Measurements from ENCODE around the gene ACR.
"Not testable (repeated sequence)": the region's sequence is repeated elsewhere in the genome, so short reads cannot be mapped to it uniquely, and the experiment has no call there.

Gene ACR

GRCh38 chr22:50732681-50733080 lies 5.3 kb upstream of the ACR start:
- DNase-seq (ENCODE audit: low read depth), result no peak

GRCh38 chr22:50733521-50734342 lies 4.3 kb upstream of the ACR start:
- peak; percentile 8 for DNase-seq (ENCODE audit: low read depth)

- DNase-seq (ENCODE audit: low read depth), result no peak
Measured at GRCh38 chr22:50734343-50734771, 3.6 kb upstream of the ACR start.

DNA sequence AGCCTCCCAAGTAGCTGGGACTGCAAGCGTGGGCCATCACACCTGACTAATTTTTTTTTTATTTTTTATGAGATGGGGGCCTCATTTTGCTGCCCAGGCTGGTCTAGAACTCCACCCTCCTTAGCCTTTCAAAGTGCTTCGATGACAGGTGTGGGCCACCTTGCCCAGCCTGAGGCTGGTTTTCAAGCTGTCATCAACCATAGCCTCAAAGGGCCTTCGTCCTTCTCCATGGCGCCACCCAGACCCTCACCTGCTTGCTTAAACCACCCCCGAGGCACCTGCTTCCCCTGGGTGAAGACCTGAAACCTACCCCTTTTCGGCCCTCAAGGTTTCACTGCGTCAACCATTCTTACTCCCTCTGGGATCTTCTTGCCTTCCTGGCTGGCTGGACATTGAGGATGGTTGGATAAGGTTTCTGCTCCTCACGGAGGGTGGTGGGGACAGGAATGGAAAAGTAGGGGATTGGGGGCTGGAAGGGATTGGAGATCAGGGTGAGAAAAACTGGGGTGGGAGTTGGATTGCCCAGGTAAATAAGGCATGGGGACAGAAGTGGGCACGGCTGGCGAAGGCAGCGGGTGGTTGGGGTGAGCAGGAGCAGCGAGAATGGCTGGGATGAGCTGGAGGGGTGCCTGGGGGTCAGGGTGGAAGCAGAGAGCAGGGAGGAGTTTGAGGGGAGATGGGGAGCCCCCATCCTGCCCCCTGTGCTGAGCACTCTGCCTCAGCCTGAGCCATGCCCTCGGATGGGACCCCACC lies 2.8 kb upstream of the ACR start:
- DNase-seq (ENCODE audit: low read depth), result no peak

GRCh38 chr22:50735739-50736030 lies 2.3 kb upstream of the ACR start:
- no peak for DNase-seq (ENCODE audit: low read depth)

- DNase-seq (ENCODE audit: low read depth), result no peak
Measured at GRCh38 chr22:50738649-50739227, 734 bp downstream of the ACR start.

- DNase-seq (ENCODE audit: low read depth), result no peak
Measured at GRCh38 chr22:50739279-50739691, 1.3 kb downstream of the ACR start.

GRCh38 chr22:50739894-50740293 lies 1.9 kb downstream of the ACR start:
- no peak for DNase-seq (ENCODE audit: low read depth)

DNA sequence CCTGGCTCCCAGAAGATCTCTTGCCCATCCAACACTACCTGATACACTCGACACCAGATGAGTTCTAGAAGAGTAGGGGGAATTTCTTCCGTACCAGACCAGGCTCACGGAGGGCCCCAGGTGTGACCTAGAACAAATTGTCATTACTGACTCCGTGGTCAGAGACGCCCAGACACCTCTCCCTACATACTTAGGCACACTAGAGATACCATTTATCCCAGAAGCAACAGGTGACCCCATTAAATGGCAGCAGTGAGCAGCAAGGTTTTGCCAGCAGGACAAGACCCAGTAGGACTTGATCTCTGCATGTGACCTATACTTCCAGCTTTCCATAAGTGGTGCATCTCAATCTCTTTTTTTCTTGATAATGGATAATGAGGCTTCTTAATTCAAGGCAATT lies 2.7 kb downstream of the ACR start:
- DNase-seq (ENCODE audit: low read depth), result not testable (repeated sequence)

GRCh38 chr22:50744424-50744823 lies 6.4 kb downstream of the ACR start:
- not testable (repeated sequence) for DNase-seq (ENCODE audit: low read depth)

GRCh38 chr22:50747521-50747920 lies 9.5 kb downstream of the ACR start:
- not testable (repeated sequence) for DNase-seq (ENCODE audit: low read depth)

DNA sequence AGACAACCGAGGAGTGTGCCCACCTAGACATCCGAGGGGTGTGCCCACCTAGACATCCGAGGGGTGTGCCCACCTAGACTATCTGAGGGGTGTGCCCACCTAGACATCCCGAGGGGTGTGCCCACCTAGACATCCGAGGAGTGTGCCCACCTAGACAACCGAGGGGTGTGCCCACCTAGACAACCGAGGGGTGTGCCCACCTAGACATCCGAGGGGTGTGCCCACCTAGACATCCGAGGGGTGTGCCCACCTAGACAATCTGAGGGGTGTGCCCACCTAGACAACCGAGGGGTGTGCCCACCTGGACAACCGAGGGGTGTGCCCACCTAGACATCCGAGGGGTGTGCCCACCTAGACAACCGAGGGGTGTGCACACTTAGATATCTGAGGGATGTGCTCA lies 10.6 kb downstream of the ACR start:
- DNase-seq (ENCODE audit: low read depth), result not testable (repeated sequence)

DNA sequence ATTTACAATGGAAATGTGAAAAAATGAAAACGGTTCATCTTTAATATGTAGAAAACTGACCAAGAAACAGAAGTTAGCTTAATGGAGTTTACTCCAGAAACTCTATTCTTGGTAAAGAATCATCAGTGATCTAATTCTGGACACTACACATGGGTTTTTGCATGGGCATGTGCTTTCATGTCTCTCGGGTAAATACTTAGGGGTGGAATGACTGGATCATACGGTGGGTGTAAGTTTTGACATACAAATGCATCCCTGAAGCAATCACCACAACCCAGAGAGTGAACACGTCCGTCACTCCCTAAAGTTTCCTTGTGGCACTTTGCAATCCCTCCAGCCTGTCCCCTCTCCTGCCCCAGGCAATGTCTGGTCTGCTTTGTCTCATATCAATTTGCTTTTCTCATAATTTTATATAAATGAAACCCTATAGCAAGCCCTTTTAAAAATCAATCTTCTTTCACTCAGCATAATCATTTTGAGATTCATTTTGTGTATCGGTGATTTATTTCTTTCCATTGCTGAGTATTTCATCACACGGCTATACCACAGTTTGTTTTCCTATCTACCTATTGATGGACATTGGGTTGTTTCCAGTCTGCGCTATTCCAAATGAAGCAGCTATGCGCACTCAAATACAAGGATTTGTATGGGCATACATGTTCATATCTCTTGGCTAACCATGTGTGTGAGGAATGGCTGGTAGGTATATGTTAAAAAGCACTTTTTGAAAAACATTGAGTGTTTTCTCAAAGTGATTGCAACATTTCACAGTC lies 11.5 kb downstream of the ACR start:
- DNase-seq (ENCODE audit: low read depth), result not testable (repeated sequence)

DNA sequence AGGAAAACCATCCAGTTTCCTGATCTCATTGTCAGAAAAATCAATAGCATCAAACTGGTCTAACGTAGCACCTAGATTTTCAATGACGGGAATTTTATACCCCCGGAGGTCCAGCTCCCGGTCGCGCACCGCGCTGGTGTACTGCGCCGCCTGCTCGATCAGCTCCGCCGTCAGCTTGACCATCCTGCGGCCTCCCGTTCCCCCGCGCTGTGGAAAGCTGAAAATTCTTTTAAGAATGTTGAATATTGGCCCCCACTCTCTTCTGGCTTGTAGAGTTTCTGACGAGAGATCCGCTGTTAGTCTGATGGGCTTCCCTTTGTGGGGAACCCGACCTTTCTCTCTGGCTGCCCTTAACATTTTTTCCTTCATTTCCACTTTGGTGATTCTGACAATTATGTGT lies 17.2 kb downstream of the ACR start:
- DNase-seq (ENCODE audit: low read depth), result not testable (repeated sequence)

DNA sequence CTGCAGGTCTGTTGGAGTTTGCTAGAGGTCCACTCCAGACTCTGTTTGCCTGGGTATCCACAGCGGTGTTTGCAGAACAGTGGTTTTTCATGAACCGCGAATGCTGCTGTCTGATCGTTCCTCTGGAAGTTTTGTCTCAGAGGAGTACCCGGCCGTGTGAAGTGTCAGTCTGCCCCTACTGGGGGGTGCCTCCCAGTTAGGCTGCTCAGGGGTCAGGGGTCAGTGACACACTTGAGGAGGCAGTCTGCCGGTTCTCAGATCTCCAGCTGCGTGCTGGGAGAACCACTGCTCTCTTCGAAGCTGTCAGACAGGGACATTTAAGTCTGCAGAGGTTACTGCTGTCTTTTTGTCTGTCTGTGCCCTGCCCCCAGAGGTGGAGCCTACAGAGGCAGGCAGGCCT lies 18.4 kb downstream of the ACR start:
- not testable (repeated sequence) for DNase-seq (ENCODE audit: low read depth)

GRCh38 chr22:50756949-50757491 lies 19.0 kb downstream of the ACR start:
- DNase-seq (ENCODE audit: low read depth), result peak; percentile 5

DNA sequence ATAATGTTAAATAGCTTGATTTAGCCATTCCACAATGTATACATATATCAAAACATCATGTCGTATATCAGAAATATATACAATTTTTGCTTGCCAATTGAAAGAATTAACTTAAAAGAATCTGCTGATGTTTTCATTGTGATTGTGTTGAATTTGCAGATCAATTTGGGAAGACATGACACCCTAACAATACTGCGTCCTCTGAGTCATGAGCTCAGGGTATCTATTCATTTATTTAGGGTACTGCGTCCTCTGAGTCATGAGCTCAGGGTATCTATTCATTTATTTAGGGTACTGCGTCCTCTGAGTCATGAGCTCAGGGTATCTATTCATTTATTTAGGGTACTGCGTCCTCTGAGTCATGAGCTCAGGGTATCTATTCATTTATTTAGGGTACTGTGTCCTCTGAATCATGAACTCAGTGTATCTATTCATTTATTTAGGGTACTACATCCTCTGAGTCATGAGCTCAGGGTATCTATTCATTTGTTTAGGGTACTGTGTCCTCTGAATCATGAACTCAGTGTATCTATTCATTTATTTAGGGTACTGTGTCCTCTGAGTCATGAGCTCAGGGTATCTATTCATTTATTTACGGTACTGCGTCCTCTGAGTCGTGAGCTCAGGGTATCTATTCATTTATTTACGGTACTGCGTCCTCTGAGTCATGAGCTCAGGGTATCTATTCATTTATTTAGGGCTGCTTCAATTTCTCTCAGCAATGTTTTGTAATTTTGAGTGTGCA lies 21.8 kb downstream of the ACR start:
- DNase-seq (ENCODE audit: low read depth), result peak; percentile 21

DNA sequence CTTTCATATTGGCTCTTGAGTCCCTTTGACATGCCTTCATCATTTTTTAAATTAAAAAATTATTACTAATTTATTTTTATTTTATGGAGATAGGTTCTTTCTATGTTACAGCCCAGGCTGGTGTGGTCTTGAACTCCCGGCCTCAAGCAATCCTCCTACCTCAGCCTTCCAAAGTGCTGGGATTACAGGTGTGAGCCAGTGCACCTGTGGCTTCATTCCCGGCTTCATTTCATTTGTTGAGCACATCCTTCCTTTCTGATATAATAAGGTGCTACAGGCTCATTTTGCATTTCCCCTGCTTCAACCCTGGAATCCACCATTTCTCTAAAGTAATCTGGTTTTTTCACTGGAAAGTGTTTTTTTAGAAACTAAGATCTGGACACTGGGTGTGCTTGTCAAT lies 23.8 kb downstream of the ACR start:
- not testable (repeated sequence) for DNase-seq (ENCODE audit: low read depth)

- DNase-seq (ENCODE audit: low read depth), result not testable (repeated sequence)
Measured at GRCh38 chr22:50764288-50764687, 26.3 kb downstream of the ACR start.

DNA sequence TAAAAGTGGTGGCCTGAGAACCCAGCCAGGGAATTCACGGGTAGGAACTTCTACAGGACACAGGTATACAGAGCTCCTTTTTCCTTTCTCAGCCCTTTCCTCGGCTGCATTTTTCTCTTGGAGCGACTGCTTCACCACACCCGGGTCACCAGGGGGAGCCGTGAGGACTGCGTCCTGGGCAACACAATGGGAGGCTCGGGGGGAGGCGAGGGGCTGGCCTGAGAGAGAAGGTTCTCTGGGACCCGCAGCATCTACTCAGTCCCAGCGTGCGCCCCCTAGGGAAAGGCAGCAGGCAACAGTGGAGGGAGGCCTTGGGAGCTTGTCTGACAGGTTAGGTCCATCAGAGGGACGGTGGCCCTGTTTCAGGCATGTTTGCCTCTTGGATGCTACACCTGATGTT lies 37.1 kb downstream of the ACR start:
- not testable (repeated sequence) for DNase-seq (ENCODE audit: low read depth)

GRCh38 chr22:50777631-50778030 lies 39.6 kb downstream of the ACR start:
- not testable (repeated sequence) for DNase-seq (ENCODE audit: low read depth)
